Measurements from ENCODE around the gene CMIP. TPM values are rescaled to one million over a fixed set of nuclear protein-coding genes. Genes with fewer than 3 reads are reported as not detected.

The CMIP gene
- total RNA-seq, 1 experiment from 2014 or later, result 63.7 TPM

- TF ChIP-seq ZBTB21 (CRISPR knock-in tag; IDR thresholded peaks at IDR 0.05; ENCODE audit: borderline replicate concordance) (no peak), MAX (CRISPR knock-in tag; IDR thresholded peaks at IDR 0.05) (no peak), NFE2L1 (CRISPR knock-in tag; IDR thresholded peaks at IDR 0.05) (no peak), ZNF121 (CRISPR knock-in tag; IDR thresholded peaks at IDR 0.05) (no peak), ZNF416 (CRISPR knock-in tag; IDR thresholded peaks at IDR 0.05) (no peak), ETV6 (CRISPR knock-in tag; IDR thresholded peaks at IDR 0.05) (no peak)
Observed at GRCh38 chr16:81541314-81541713, 96.7 kb downstream of the CMIP start (continued).

GRCh38 chr16:81542609-81543570 lies 98.3 kb downstream of the CMIP start:
- POLR2A ChIA-PET, result interaction anchor here (0.6 to 0.9 kb wide), 2 partner anchors 9 to 39 kb away, joined by 3 to 4 read pairs; no protein-coding TSS in a partner anchor
- no peak overlapping the region for H3K4me3 Mint-ChIP-seq
- H3K36me3 Mint-ChIP-seq, result no peaks in the 10 kb centered on the region
- H3K9me3 Mint-ChIP-seq, result no peaks in the 10 kb centered on the region
- ATAC-seq, result no peak
- no peak for DNase-seq (ENCODE audit: low spot score)
- H3K27ac Mint-ChIP-seq, result peak overlapping the region; percentile 65
- H3K4me1 Mint-ChIP-seq, result peaks cover 74% of the 10 kb centered on the region
- H3K27me3 Mint-ChIP-seq (ENCODE audit: low read depth), result no peaks in the 10 kb centered on the region
- CTCF ChIA-PET, result interaction anchor here (1.2 to 1.3 kb wide), 2 partner anchors 10 to 113 kb away, joined by 3 read pairs; no protein-coding TSS in a partner anchor
- TF ChIP-seq E2F1 (CRISPR knock-in tag; IDR thresholded peaks at IDR 0.05) (no peak), GABPB1 (CRISPR knock-in tag; IDR thresholded peaks at IDR 0.05) (peak; percentile 23)

- Mint-ChIP-seq H3K9me3 (no peaks in the 10 kb centered on the region), H3K27ac (peak overlapping the region; percentile 80), H3K4me1 (peaks cover 67% of the 10 kb centered on the region), H3K27me3 (ENCODE audit: low read depth) (no peaks in the 10 kb centered on the region), H3K4me3 (no peak overlapping the region), H3K36me3 (no peaks in the 10 kb centered on the region)
- ATAC-seq (no peak), DNase-seq (ENCODE audit: low spot score) (no peak)
- CTCF ChIA-PET, result interaction anchor here (1.2 to 1.3 kb wide), 2 partner anchors 9 to 114 kb away, joined by 3 read pairs; no protein-coding TSS in a partner anchor
- TF ChIP-seq NFE2L1 (CRISPR knock-in tag; IDR thresholded peaks at IDR 0.05), result no peak
- no peak for TF ChIP-seq FOXJ3 (CRISPR knock-in tag; IDR thresholded peaks at IDR 0.05; ENCODE audit: borderline replicate concordance)
- no peak for TF ChIP-seq HMGXB4 (CRISPR knock-in tag; IDR thresholded peaks at IDR 0.05)
- TF ChIP-seq SP1 (CRISPR knock-in tag; conservative IDR thresholded peaks at IDR 0.05), result no peak
- TF ChIP-seq ZNF416 (CRISPR knock-in tag; IDR thresholded peaks at IDR 0.05), result no peak
- POLR2A ChIA-PET, result interaction anchor here (0.9 kb wide), 1 partner anchor 9 kb away, joined by 3 read pairs; no protein-coding TSS in a partner anchor
Observed at GRCh38 chr16:81543571-81543970, 99.0 kb downstream of the CMIP start.

GRCh38 chr16:81544261-81544660 lies 99.7 kb downstream of the CMIP start:
- TF ChIP-seq ELF4 (CRISPR knock-in tag; IDR thresholded peaks at IDR 0.05; ENCODE audit: low read depth) (no peak), NR3C1 (CRISPR knock-in tag; conservative IDR thresholded peaks at IDR 0.05; ENCODE audit: low read depth) (no peak), IRF1 (CRISPR knock-in tag; IDR thresholded peaks at IDR 0.05) (no peak), ZNF425 (CRISPR knock-in tag; conservative IDR thresholded peaks at IDR 0.05) (no peak), ZMAT4 (CRISPR knock-in tag; IDR thresholded peaks at IDR 0.05) (no peak), AR (CRISPR knock-in tag; IDR thresholded peaks at IDR 0.05) (no peak)
- Mint-ChIP-seq H3K4me3 (no peak overlapping the region), H3K36me3 (no peaks in the 10 kb centered on the region), H3K27me3 (ENCODE audit: low read depth) (no peaks in the 10 kb centered on the region), H3K27ac (peak overlapping the region; percentile 7), H3K9me3 (no peaks in the 10 kb centered on the region), H3K4me1 (peaks cover 60% of the 10 kb centered on the region)
- ChIA-PET POLR2A (no interaction called here), CTCF (interaction anchor here (0.6 to 1.2 kb wide), 2 partner anchors 20 to 115 kb away, joined by 3 to 4 read pairs; no protein-coding TSS in a partner anchor)
- no peak for DNase-seq (ENCODE audit: low spot score)
- no peak for ATAC-seq

Measured in WTC11 (cell line).